ENCODE results near the gene HTRA1. TPM values are rescaled to one million over a fixed set of nuclear protein-coding genes. Genes with fewer than 3 reads are reported as not detected.
A peak's percentile ranks its signal among the peaks of the same experiment; 100 is the strongest.

Gene HTRA1
- total RNA-seq, result 10 to 100 TPM; 14.6 to 37.0 TPM
- long read RNA-seq, transcript HTRA1-202 (6 exons, 1,214 nt), result minor isoform, 5 of 23 reads
- long read RNA-seq, transcript HTRA1-201 (9 exons, 2,120 nt), result major isoform, 16 of 23 reads
- long read RNA-seq, partial matches to known transcripts, result 1 of 23 reads
- long read RNA-seq, other reads (novel, unspliced or antisense), result 1 of 23 reads

DNA sequence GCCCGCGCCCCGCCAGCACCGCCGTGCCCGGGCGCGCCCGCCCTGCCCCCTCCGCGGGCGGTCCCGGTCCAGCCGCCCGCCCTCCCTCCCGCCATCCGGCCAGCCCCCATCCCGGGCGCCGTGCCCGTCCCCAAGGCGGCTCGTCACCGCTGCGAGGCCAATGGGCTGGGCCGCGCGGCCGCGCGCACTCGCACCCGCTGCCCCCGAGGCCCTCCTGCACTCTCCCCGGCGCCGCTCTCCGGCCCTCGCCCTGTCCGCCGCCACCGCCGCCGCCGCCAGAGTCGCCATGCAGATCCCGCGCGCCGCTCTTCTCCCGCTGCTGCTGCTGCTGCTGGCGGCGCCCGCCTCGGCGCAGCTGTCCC lies at the start of gene HTRA1:
Gene HTRA1, plus strand, starts transcription at position 187 of the 362 bp plus-strand sequence. Its CDS starts 100 bp downstream, at position 287.
- intact Hi-C loops (cut with DNase I, micrococcal nuclease), result no loop called here
- ATAC-seq, result peak; percentile 66
- peak; percentile 43 to 51 for DNase-seq

DNA sequence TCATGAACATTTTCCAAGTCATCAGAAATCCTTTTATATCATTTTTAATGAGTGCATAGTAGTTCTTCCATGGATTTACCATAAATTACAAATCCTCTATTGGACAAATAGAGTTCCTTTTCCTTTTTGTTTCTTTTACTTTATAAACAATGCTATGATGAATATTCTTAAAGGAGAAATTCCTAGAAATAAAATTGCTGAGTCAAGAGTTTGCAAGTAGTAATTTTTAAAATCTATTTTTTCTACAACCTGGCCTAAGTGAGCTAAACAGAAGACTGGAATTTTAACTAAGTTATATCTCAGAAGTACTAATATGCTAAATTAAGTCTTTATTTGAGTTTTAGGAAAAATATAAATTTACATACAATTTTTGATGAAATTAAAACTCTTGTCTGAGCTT lies 48.0 kb upstream of the HTRA1 start:
- DNase-seq, result no peak
- intact Hi-C loops (cut with DNase I, micrococcal nuclease), result no loop called here
- ATAC-seq, result no peak

DNA sequence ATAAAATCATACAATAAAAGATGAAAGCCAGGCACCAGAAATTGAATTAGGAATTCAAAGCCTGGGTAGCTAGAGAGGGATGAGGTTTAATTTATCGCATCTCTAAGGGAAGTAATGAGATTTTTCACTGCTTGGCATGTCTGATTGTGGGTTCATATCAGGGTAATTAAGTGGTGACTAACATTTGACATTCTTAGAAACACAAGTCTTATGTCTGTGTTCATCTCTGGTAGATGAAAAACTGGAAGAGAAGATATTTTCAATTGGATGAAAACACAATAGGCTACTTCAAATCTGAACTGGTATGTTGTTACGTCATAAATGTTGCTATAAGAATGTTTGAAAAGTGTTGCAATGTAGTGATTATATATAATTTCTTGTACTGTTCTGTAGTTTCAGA lies 43.7 kb upstream of the HTRA1 start:
- ATAC-seq (no peak), DNase-seq (no peak)
- intact Hi-C loops (cut with DNase I, micrococcal nuclease), result no loop called here

DNA sequence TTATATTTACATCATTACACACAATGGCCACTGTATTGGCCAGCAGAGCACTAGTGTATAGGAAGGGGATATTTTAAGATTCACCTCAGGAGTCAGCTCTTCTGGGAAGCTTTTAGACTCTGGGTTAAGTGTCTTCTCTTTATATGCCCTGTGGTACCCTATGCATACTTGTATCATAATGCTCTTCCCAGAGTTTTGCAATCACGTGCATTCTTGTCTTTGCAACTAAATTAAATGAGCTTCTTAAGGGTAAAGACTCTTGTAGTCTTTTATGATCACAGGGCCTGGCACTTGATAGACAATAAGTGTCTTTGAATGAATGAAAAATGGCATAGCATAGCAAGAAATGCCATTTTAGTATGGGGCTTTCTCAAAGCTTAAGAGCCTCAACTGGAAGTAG lies 42.3 kb upstream of the HTRA1 start:
- no peak for ATAC-seq
- intact Hi-C loops (cut with DNase I, micrococcal nuclease), result no loop called here

GRCh38 chr10:122419876-122420623 lies 41.3 kb upstream of the HTRA1 start:
- DNase-seq (no peak), ATAC-seq (no peak)
- intact Hi-C loops (cut with DNase I, micrococcal nuclease), result no loop called here

More for the DNA sequence above, 42.3 kb upstream of the HTRA1 start:
- DNase-seq, result no peak

DNA sequence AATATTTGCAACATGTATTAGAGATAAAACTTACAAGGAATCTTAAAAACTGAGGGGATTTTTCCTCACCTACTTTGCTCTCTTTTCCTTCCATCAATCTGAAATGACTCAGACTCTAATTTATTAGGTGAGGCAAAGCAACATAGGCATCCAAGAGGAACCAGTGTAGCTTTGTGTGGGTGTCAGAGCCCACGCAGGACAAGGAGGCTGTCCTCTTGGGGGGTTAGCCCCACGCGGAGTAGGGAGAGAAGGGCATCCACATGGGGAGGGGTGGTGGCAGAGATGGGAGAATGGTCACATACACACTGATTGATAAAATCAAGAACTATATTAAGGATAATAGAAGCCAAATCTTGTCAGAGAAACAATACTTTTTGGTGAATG lies 40.7 kb upstream of the HTRA1 start:
- intact Hi-C loops (cut with DNase I, micrococcal nuclease), result no loop called here
- DNase-seq (no peak), ATAC-seq (no peak)

DNA sequence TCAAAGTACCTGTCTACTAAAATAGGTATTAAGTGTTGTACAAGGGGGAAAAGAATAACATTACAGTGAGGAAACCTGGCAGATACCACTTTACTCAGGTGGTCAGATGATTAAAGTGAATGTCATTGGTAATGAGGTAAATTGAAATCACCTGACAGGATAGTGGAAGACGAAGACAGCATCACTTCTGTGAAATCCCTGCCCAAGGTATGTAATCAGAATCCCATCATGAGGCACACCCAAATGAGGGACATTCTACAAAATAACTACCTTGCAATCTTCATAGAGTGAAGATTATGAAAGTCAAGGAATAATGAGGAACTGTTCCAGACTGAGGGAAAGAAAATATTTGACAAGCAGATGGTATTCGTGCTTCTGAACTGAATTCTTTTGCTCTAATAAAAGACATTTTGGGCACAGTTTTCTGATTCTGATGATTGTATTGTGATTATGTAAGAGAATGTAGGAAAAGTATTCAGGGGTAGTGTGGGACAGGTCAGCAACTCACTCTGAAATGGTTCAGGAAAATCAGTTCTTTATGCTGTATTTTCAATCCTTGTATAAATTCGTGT lies 40.2 kb upstream of the HTRA1 start:
- intact Hi-C loops (cut with DNase I, micrococcal nuclease), result no loop called here
- DNase-seq (no peak), ATAC-seq (no peak)

GRCh38 chr10:122421742-122422141 lies 39.6 kb upstream of the HTRA1 start:
- intact Hi-C loops (cut with DNase I, micrococcal nuclease), result no loop called here
- DNase-seq, result no peak
- ATAC-seq, result no peak

- no peak for ATAC-seq
- no peak for DNase-seq
- intact Hi-C loops (cut with DNase I, micrococcal nuclease), result no loop called here
Observed at GRCh38 chr10:122422266-122422989, 38.9 kb upstream of the HTRA1 start.

DNA sequence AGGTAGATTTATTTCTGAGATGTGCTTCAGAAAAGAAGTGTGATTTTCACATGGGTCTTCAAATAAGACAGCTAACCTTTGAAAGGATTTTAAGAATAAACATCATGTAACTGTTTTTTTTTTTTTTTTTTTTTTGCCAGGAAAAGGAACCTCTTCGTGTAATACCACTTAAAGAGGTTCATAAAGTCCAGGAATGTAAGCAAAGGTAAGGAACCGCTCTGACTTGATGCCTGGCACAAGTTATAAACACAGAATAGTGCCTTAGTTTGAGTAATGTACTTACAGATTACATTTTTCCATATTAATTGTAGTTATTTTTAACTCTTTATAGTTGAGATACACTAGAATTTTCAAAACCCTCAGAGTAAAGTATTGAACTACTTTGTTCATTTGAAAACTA lies 37.3 kb upstream of the HTRA1 start:
- intact Hi-C loops (cut with DNase I, micrococcal nuclease), result no loop called here
- ATAC-seq, result no peak
- DNase-seq, result no peak

- ATAC-seq, result no peak
- intact Hi-C loops (cut with DNase I, micrococcal nuclease), result no loop called here
- no peak for DNase-seq
Observed at GRCh38 chr10:122426829-122427228, 34.5 kb upstream of the HTRA1 start.

DNA sequence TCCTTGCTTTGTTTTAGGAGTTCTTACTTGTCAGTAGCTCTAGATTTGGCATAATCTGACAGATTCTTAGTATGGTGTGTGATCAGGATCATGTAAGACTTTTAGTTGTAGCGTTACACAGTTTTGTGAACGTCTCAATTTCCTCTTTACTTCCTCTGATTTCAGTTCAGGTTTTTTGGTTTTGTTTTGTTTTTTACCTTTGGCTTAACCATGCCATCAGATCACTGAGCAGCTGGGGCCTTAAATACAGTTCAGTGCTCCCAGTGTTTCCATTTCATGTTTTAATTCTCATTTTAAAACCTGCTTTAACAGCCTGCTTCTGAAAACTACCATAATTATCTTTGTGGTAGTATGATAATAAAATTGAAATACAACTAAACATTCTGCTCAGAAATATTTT lies 34.1 kb upstream of the HTRA1 start:
- ATAC-seq (no peak), DNase-seq (no peak)
- intact Hi-C loops (cut with DNase I, micrococcal nuclease), result no loop called here

GRCh38 chr10:122435212-122435827 lies 26.0 kb upstream of the HTRA1 start:
- peak; percentile 45 for ATAC-seq
- intact Hi-C loops (cut with DNase I, micrococcal nuclease), result loop anchor here (2.0 to 10.0 kb wide), 3 partner anchors 93 to 141 kb away; partner anchors contain the start of gene DMBT1 (in 1 of the 2)
- DNase-seq, result no peak

GRCh38 chr10:122441961-122442360 lies 19.4 kb upstream of the HTRA1 start:
- DNase-seq, result no peak
- intact Hi-C loops (cut with DNase I, micrococcal nuclease), result no loop called here
- ATAC-seq, result peak; percentile 37

DNA sequence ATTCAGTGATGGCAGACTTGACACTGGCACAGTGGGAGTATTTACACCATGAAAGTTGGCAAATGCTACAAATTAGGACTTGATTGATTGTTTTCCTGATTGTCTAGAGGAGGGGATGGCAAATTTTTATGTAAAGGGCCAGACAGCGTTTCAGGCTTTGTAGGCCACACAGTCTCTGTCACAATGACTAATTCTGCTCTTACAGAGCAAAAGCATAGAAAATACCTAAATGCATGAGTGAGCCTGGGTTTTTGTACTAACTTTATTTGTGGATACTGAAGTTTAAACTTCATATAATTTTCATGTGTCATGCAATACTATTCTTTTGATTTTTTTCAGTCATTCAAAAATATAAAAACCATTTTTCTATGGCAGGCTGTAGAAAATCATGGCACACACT lies 15.9 kb upstream of the HTRA1 start:
- intact Hi-C loops (cut with DNase I, micrococcal nuclease), result no loop called here
- DNase-seq (no peak), ATAC-seq (no peak)

DNA sequence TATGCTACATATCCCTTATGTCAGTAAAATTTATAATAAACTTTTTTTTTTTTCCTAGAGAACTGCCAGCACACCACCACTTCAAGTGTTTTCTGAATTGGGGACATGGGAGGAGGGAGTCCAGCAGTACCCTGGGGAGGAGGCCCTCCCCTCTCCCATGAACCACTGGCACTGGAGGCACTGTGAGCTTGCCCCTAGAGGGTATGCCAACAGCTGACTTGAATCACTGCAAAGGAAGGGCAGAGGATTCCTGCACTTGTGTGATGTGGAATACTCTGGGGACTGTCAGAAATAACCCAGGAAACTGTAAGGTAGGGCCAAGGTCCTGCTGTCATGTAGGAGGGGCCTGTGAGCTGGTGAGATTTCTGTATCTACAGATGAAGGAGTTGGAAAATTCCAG lies 15.4 kb upstream of the HTRA1 start:
- no peak for ATAC-seq
- DNase-seq, result no peak
- intact Hi-C loops (cut with DNase I, micrococcal nuclease), result no loop called here

DNA sequence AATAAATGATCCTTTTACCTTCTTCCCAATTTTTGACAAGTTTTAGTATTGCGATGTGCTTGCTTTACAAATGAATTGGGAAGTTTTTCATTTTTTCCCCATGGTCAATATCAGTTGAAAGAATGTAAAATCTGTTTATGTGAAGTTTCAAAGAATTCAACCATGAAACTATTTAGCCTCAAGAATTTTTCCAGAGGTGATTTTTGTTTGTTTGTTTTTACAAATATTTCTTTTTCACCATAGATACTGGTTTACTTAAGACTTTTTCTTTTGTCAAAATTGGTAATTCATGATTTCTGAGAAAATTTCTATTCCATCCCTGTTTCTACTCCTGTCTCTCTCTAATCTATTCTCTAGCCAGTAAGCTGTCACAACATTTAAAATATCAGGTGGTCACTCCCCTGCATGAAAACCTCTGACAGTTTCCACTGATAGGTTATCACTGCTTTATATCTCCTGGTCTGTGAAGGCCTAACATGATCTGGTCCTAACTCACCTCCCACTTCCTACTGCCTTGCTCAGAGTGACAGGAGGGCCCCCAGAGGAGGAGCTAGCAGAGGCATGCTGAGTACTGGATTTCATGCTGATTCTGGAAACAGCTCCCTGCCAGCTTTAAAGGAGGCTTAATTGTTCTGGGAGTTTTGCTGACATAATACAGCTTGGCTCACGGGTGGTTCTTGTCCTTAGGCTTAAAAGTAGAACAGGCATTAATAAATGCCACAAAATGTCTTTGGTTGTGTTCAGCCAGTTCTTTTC lies 14.5 kb upstream of the HTRA1 start:
- DNase-seq, result no peak
- no peak for ATAC-seq
- intact Hi-C loops (cut with DNase I, micrococcal nuclease), result no loop called here

GRCh38 chr10:122448600-122448999 lies 12.8 kb upstream of the HTRA1 start:
- intact Hi-C loops (cut with DNase I, micrococcal nuclease), result no loop called here
- ATAC-seq, result no peak
- no peak for DNase-seq

DNA sequence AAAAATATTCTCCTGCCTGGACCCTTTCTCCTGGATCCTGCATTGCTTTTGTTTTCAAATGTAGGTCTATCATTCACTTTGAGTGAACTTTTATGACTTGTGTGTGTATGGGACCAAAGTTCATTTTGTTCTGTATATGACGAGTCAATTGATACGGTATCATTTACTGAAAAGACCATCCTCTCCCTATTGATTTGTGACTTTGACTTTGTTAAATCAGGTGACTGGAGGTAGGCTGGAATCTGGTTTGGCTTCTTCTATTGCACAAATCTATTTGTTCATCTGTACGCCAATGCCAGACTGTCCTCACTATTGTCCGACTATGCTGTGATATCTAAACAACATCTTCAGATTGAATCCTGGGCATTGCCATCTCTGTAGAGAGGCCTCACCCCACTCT lies 12.2 kb upstream of the HTRA1 start:
- ATAC-seq (peak; percentile 66), DNase-seq (no peak)
- intact Hi-C loops (cut with DNase I, micrococcal nuclease), result no loop called here

Measured in left colon (tissue), 2 donors.